Liver (tissue), 3 donors: ENCODE results near the gene ABHD18.
"Not testable (repeated sequence)": the region's sequence is repeated elsewhere in the genome, so short reads cannot be mapped to it uniquely, and the experiment has no call there.

Experiments
- ATF3 ChIP-seq: IDR thresholded peaks from 2 replicates; pipeline ENCODE4 v1.6.1; 2016; ENCODE audit warnings: antibody characterized with exemption
- CTCF ChIP-seq: fragments of 150-350 bp; IDR thresholded peaks from 2 replicates; pipeline ENCODE4 v1.5.1; 2017; ENCODE audit warnings: improper control_type of control experiment, low read depth, low read length; ENCODE audit not compliant: missing input control
- EGR1 ChIP-seq, 2 donors: IDR thresholded peaks; 2 replicates each; pipeline ENCODE4 v1.6.1; 2016 to 2018; ENCODE audit warnings: antibody characterized with exemption in 2 of 2, low read depth in 2 of 2
- FOXA1 ChIP-seq: IDR thresholded peaks from 2 replicates; pipeline ENCODE4 v1.6.1; 2016; ENCODE audit warnings: antibody characterized with exemption
- GABPA ChIP-seq, 2 donors: IDR thresholded peaks in 1 of 2; conservative IDR thresholded peaks in 1 of 2; 2 replicates each; pipeline ENCODE4 v1.6.1; 2016; ENCODE audit warnings: antibody characterized with exemption in 2 of 2, mild to moderate bottlenecking in 1 of 2, moderate library complexity in 1 of 2
- HNF4G ChIP-seq: IDR thresholded peaks from 2 replicates; pipeline ENCODE4 v1.6.1; 2016; ENCODE audit warnings: antibody characterized with exemption
- JUND ChIP-seq, 2 donors: IDR thresholded peaks; 2 replicates each; pipeline ENCODE4 v1.6.1; 2016; ENCODE audit warnings: antibody characterized with exemption in 2 of 2
- MAX ChIP-seq: IDR thresholded peaks from 2 replicates; pipeline ENCODE4 v1.6.1; 2016; ENCODE audit warnings: antibody characterized with exemption
- RAD21 ChIP-seq, 2 donors: IDR thresholded peaks; 2 replicates each; pipeline ENCODE4 v1.6.1; 2016; ENCODE audit warnings: antibody characterized with exemption in 2 of 2, mild to moderate bottlenecking in 2 of 2
- TAF1 ChIP-seq: conservative IDR thresholded peaks from 2 replicates; pipeline ENCODE4 v1.6.1; 2016; ENCODE audit warnings: antibody characterized with exemption, mild to moderate bottlenecking
- YY1 ChIP-seq: IDR thresholded peaks from 2 replicates; pipeline ENCODE4 v1.6.1; 2016; ENCODE audit warnings: antibody characterized with exemption, mild to moderate bottlenecking
- TF ChIP-seq, protein P1 (sequence below): IDR thresholded peaks from 2 replicates; pipeline ENCODE4 v1.6.1; 2016; ENCODE audit warnings: antibody characterized with exemption
- TF ChIP-seq, protein P2 (sequence below): IDR thresholded peaks from 2 replicates; pipeline ENCODE4 v1.6.1; 2016; ENCODE audit warnings: antibody characterized with exemption, mild to moderate bottlenecking
- donor health status: healthy.
- donor health status: healthy.

- TF ChIP-seq CTCF; MAX; FOXA1; GABPA (IDR thresholded peaks at IDR 0.05 in 1 of 2, conservative IDR thresholded peaks at IDR 0.05 in 1 of 2); RAD21 (IDR thresholded peaks at IDR 0.05); EGR1 (IDR thresholded peaks at IDR 0.05; ENCODE audit: low read depth in 2 of 2); ATF3; TAF1; YY1; HNF4G; JUND (IDR thresholded peaks at IDR 0.05): not testable (repeated sequence)
- TF ChIP-seq, protein P1, sequence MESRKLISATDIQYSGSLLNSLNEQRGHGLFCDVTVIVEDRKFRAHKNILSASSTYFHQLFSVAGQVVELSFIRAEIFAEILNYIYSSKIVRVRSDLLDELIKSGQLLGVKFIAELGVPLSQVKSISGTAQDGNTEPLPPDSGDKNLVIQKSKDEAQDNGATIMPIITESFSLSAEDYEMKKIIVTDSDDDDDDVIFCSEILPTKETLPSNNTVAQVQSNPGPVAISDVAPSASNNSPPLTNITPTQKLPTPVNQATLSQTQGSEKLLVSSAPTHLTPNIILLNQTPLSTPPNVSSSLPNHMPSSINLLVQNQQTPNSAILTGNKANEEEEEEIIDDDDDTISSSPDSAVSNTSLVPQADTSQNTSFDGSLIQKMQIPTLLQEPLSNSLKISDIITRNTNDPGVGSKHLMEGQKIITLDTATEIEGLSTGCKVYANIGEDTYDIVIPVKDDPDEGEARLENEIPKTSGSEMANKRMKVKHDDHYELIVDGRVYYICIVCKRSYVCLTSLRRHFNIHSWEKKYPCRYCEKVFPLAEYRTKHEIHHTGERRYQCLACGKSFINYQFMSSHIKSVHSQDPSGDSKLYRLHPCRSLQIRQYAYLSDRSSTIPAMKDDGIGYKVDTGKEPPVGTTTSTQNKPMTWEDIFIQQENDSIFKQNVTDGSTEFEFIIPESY = not testable (repeated sequence)
- TF ChIP-seq, protein P2, sequence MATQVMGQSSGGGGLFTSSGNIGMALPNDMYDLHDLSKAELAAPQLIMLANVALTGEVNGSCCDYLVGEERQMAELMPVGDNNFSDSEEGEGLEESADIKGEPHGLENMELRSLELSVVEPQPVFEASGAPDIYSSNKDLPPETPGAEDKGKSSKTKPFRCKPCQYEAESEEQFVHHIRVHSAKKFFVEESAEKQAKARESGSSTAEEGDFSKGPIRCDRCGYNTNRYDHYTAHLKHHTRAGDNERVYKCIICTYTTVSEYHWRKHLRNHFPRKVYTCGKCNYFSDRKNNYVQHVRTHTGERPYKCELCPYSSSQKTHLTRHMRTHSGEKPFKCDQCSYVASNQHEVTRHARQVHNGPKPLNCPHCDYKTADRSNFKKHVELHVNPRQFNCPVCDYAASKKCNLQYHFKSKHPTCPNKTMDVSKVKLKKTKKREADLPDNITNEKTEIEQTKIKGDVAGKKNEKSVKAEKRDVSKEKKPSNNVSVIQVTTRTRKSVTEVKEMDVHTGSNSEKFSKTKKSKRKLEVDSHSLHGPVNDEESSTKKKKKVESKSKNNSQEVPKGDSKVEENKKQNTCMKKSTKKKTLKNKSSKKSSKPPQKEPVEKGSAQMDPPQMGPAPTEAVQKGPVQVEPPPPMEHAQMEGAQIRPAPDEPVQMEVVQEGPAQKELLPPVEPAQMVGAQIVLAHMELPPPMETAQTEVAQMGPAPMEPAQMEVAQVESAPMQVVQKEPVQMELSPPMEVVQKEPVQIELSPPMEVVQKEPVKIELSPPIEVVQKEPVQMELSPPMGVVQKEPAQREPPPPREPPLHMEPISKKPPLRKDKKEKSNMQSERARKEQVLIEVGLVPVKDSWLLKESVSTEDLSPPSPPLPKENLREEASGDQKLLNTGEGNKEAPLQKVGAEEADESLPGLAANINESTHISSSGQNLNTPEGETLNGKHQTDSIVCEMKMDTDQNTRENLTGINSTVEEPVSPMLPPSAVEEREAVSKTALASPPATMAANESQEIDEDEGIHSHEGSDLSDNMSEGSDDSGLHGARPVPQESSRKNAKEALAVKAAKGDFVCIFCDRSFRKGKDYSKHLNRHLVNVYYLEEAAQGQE = not testable (repeated sequence)
Measured at GRCh38 chr4:127925720-127926119, 39.5 kb upstream of the ABHD18 start.
